ENCODE measurements around the gene TPCN2.
"Not testable (repeated sequence)": the region's sequence is repeated elsewhere in the genome, so short reads cannot be mapped to it uniquely, and the experiment has no call there.

The TPCN2 gene

GRCh38 chr11:69126286-69126685, 77.6 kb downstream of the TPCN2 start:
- DNase-seq (ENCODE audit: low read depth in 1 of 2, low spot score in 1 of 2) = no peak

- DNase-seq (ENCODE audit: low read depth in 1 of 2, low spot score in 1 of 2) = no peak
Observed at GRCh38 chr11:69127081-69127850, 78.5 kb downstream of the TPCN2 start.

GRCh38 chr11:69127884-69128283, 79.2 kb downstream of the TPCN2 start:
- DNase-seq (ENCODE audit: low read depth in 1 of 2, low spot score in 1 of 2) = no peak

GRCh38 chr11:69129053-69129452, 80.3 kb downstream of the TPCN2 start:
- no peak for DNase-seq (ENCODE audit: low read depth in 1 of 2, low spot score in 1 of 2)

GRCh38 chr11:69129647-69130046, 80.9 kb downstream of the TPCN2 start:
- DNase-seq (ENCODE audit: low read depth in 1 of 2, low spot score in 1 of 2) = no peak

GRCh38 chr11:69130654-69131053, 81.9 kb downstream of the TPCN2 start:
- no peak for DNase-seq (ENCODE audit: low read depth in 1 of 2, low spot score in 1 of 2)

- DNase-seq (ENCODE audit: low read depth in 1 of 2, low spot score in 1 of 2) = no peak
Observed at GRCh38 chr11:69131121-69131566, 82.4 kb downstream of the TPCN2 start.

- no peak for DNase-seq (ENCODE audit: low read depth in 1 of 2, low spot score in 1 of 2)
Observed at GRCh38 chr11:69131644-69132300, 83.0 kb downstream of the TPCN2 start.

- no peak for DNase-seq (ENCODE audit: low read depth in 1 of 2, low spot score in 1 of 2)
Observed at GRCh38 chr11:69132301-69132670, 83.6 kb downstream of the TPCN2 start.

- DNase-seq (ENCODE audit: low read depth in 1 of 2, low spot score in 1 of 2) = no peak
Observed at GRCh38 chr11:69133251-69133650, 84.5 kb downstream of the TPCN2 start.

GRCh38 chr11:69134182-69134581, 85.5 kb downstream of the TPCN2 start:
- not testable (repeated sequence) for DNase-seq (ENCODE audit: low read depth in 1 of 2, low spot score in 1 of 2)

- no peak for DNase-seq (ENCODE audit: low read depth in 1 of 2, low spot score in 1 of 2)
Observed at GRCh38 chr11:69134957-69135356, 86.2 kb downstream of the TPCN2 start.

- no peak for DNase-seq (ENCODE audit: low read depth in 1 of 2, low spot score in 1 of 2)
Observed at GRCh38 chr11:69135420-69136363, 87.0 kb downstream of the TPCN2 start.

- DNase-seq (ENCODE audit: low read depth in 1 of 2, low spot score in 1 of 2) = no peak
Observed at GRCh38 chr11:69136471-69136870, 87.7 kb downstream of the TPCN2 start.

- no peak for DNase-seq (ENCODE audit: low read depth in 1 of 2, low spot score in 1 of 2)
Observed at GRCh38 chr11:69137151-69137844, 88.6 kb downstream of the TPCN2 start.

GRCh38 chr11:69138265-69138664, 89.5 kb downstream of the TPCN2 start:
- no peak for DNase-seq (ENCODE audit: low read depth in 1 of 2, low spot score in 1 of 2)

- not testable (repeated sequence) for DNase-seq (ENCODE audit: low read depth in 1 of 2, low spot score in 1 of 2)
Observed at GRCh38 chr11:69140161-69140560, 91.4 kb downstream of the TPCN2 start.

- no peak for DNase-seq (ENCODE audit: low read depth in 1 of 2, low spot score in 1 of 2)
Observed at GRCh38 chr11:69140635-69141034, 91.9 kb downstream of the TPCN2 start.

GRCh38 chr11:69141742-69142141, 93.0 kb downstream of the TPCN2 start:
- DNase-seq (ENCODE audit: low read depth in 1 of 2, low spot score in 1 of 2) = no peak

GRCh38 chr11:69142895-69143294, 94.2 kb downstream of the TPCN2 start:
- no peak for DNase-seq (ENCODE audit: low read depth in 1 of 2, low spot score in 1 of 2)
